Mesothelial cell of epicardium (in vitro differentiated cells): ENCODE results near the gene WNT3A. TPM values are rescaled to one million over a fixed set of nuclear protein-coding genes. Genes with fewer than 3 reads are reported as not detected.

Experiments used
- DNase-seq, 2 experiments: peaks; one replicate each; pipeline ENCODE4 v3.0.0; 2021; ENCODE audit warnings: low spot score in 2 of 2; ENCODE audit not compliant: unreplicated experiment in 2 of 2
- H3K27ac Mint-ChIP-seq: 2 replicates; pipeline ENCODE4 v1.8.0; 2021; ENCODE audit warnings: mixed read lengths
- H3K27me3 Mint-ChIP-seq: 2 replicates; pipeline ENCODE4 v1.8.0; 2021; ENCODE audit warnings: low read depth, mixed read lengths
- H3K36me3 Mint-ChIP-seq: 2 replicates; pipeline ENCODE4 v1.8.0; 2021; ENCODE audit warnings: mixed read lengths
- H3K4me1 Mint-ChIP-seq: 2 replicates; pipeline ENCODE4 v1.8.0; 2021; ENCODE audit warnings: mixed read lengths
- H3K4me3 Mint-ChIP-seq: 2 replicates; pipeline ENCODE4 v1.8.0; 2021; ENCODE audit warnings: mild to moderate bottlenecking, moderate library complexity, mixed read lengths
- H3K9me3 Mint-ChIP-seq: 2 replicates; pipeline ENCODE4 v1.8.0; 2021; ENCODE audit warnings: mixed read lengths
- CTCF ChIP-seq: fragments of 200-600 bp; sonication (generic); IDR thresholded peaks from one replicate; pipeline ENCODE4 v1.5.0; 2021; ENCODE audit warnings: antibody characterized with exemption; ENCODE audit not compliant: unreplicated experiment
- total RNA-seq: library from RNA; stranded (reverse); gene quantifications from 3 replicates; pipeline ENCODE4 v1.2.1, GENCODE V29; 2021

The WNT3A gene
- total RNA-seq, 1 donor from 2014 or later, result 0.16 TPM

- peaks cover 56% of the 10 kb centered on the region for H3K27me3 Mint-ChIP-seq
These were observed 61.6 kb downstream of the WNT3A start for GRCh38 chr1:228068359-228068758.

GRCh38 chr1:228070173-228070572 lies 63.4 kb downstream of the WNT3A start:
- Mint-ChIP-seq H3K27me3 (peaks cover 60% of the 10 kb centered on the region), H3K4me1 (peaks cover 4% of the 10 kb centered on the region)
- TF ChIP-seq CTCF, result no peak

More at GRCh38 chr1:228068359-228068758, 61.6 kb downstream of the WNT3A start:
- DNase-seq, result no peak
- H3K27ac Mint-ChIP-seq, result no peak overlapping the region
- no peaks in the 10 kb centered on the region for H3K36me3 Mint-ChIP-seq
- H3K9me3 Mint-ChIP-seq, result no peaks in the 10 kb centered on the region
- H3K4me3 Mint-ChIP-seq, result no peak overlapping the region
- H3K4me1 Mint-ChIP-seq, result no peaks in the 10 kb centered on the region
- TF ChIP-seq CTCF, result no peak

GRCh38 chr1:228070851-228071250 lies 64.1 kb downstream of the WNT3A start:
- Mint-ChIP-seq H3K9me3 (no peaks in the 10 kb centered on the region), H3K4me1 (peaks cover 4% of the 10 kb centered on the region), H3K27me3 (peaks cover 53% of the 10 kb centered on the region), H3K27ac (no peak overlapping the region), H3K4me3 (no peak overlapping the region), H3K36me3 (no peaks in the 10 kb centered on the region)
- TF ChIP-seq CTCF, result no peak
- DNase-seq, result no peak

More at GRCh38 chr1:228070173-228070572, 63.4 kb downstream of the WNT3A start:
- DNase-seq, result no peak
- H3K4me3 Mint-ChIP-seq, result no peak overlapping the region
- H3K36me3 Mint-ChIP-seq, result no peaks in the 10 kb centered on the region
- H3K27ac Mint-ChIP-seq, result no peak overlapping the region
- no peaks in the 10 kb centered on the region for H3K9me3 Mint-ChIP-seq

GRCh38 chr1:228071839-228072657 lies 65.2 kb downstream of the WNT3A start:
- Mint-ChIP-seq H3K4me3 (no peak overlapping the region), H3K36me3 (no peaks in the 10 kb centered on the region), H3K27me3 (peaks cover 42% of the 10 kb centered on the region), H3K27ac (no peak overlapping the region), H3K9me3 (no peaks in the 10 kb centered on the region), H3K4me1 (peaks cover 4% of the 10 kb centered on the region)
- no peak for TF ChIP-seq CTCF
- no peak for DNase-seq

- Mint-ChIP-seq H3K27me3 (peaks cover 36% of the 10 kb centered on the region), H3K27ac (no peak overlapping the region), H3K4me3 (no peak overlapping the region), H3K9me3 (no peaks in the 10 kb centered on the region), H3K36me3 (no peaks in the 10 kb centered on the region), H3K4me1 (peaks cover 4% of the 10 kb centered on the region)
- no peak for TF ChIP-seq CTCF
- no peak for DNase-seq
These were observed 65.9 kb downstream of the WNT3A start for GRCh38 chr1:228072658-228073043.
